Common myeloid progenitor, CD34-positive (primary cell): ENCODE results near the gene NEDD4L.

Source experiments
- CTCF ChIA-PET: fragments of 350-600 bp; sonication (Branson Sonifier 250); formaldehyde crosslinking; loops from one replicate; lab custom pipeline; 2021; ENCODE audit warnings: antibody characterized with exemption; lab: Charles Lee
- POLR2A ChIA-PET: fragments of 350-600 bp; sonication (Branson Sonifier 250); formaldehyde crosslinking; loops from one replicate; lab custom pipeline; 2021; ENCODE audit warnings: antibody characterized with exemption; lab: Charles Lee
- DNase-seq, 3 donors: peaks; one replicate each; pipeline versions ENCODE4 v3.0.0 to v3.0.0-alpha.2; 2013
- H3K27ac ChIP-seq, 2 experiments: 1 replicate in 1 of 2; 2 replicates in 1 of 2; pipeline ENCODE4 v1.7.0; 2013; ENCODE audit warnings: inconsistent platforms in 2 of 2, low read length in 2 of 2, mild to moderate bottlenecking in 2 of 2, low read depth in 1 of 2, moderate library complexity in 1 of 2; ENCODE audit not compliant: severe bottlenecking in 2 of 2, insufficient read depth in 1 of 2, poor library complexity in 1 of 2
- H3K27me3 ChIP-seq, 5 experiments: replicated peaks in 2 of 5; 1 replicate in 3 of 5; 2 replicates in 2 of 5; pipeline versions ENCODE4 v1.6.1 to v1.7.0; 2013; ENCODE audit warnings: low read length in 4 of 5, mild to moderate bottlenecking in 2 of 5, moderate library complexity in 2 of 5, inconsistent platforms in 1 of 5; ENCODE audit not compliant: insufficient read depth in 5 of 5, control insufficient read depth in 4 of 5
- H3K36me3 ChIP-seq, 4 experiments: 1 replicate in 2 of 4; 2 replicates in 2 of 4; pipeline versions ENCODE4 v1.6.1 to v1.7.0; 2013; ENCODE audit warnings: low read length in 3 of 4, control low read depth in 1 of 4, mild to moderate bottlenecking in 1 of 4; ENCODE audit not compliant: control insufficient read depth in 4 of 4, insufficient read depth in 4 of 4
- H3K4me1 ChIP-seq, 4 experiments: 1 replicate in 3 of 4; 2 replicates in 1 of 4; pipeline versions ENCODE4 v1.6.1 to v1.7.1; 2013; ENCODE audit warnings: low read length in 3 of 4, mild to moderate bottlenecking in 3 of 4, control low read depth in 1 of 4, inconsistent platforms in 1 of 4, moderate library complexity in 1 of 4; ENCODE audit not compliant: control insufficient read depth in 4 of 4, insufficient read depth in 4 of 4; ENCODE audit errors: control extremely low read depth in 1 of 4
- H3K4me3 ChIP-seq, 7 experiments: 1 replicate in 4 of 7; 2 replicates in 3 of 7; pipeline versions ENCODE4 v1.5.1 to v1.7.0; 2013; ENCODE audit warnings: mild to moderate bottlenecking in 7 of 7, low read length in 6 of 7, moderate library complexity in 6 of 7, inconsistent platforms in 2 of 7, low read depth in 2 of 7, control low read depth in 1 of 7; ENCODE audit not compliant: insufficient read depth in 4 of 7, control insufficient read depth in 1 of 7; ENCODE audit errors: extremely low read depth in 1 of 7
- H3K9me3 ChIP-seq, 5 experiments: 1 replicate in 4 of 5; 2 replicates in 1 of 5; pipeline versions ENCODE4 v1.6.1 to v1.7.1; 2013; ENCODE audit warnings: low read length in 4 of 5, mild to moderate bottlenecking in 2 of 5, inconsistent platforms in 1 of 5, low read depth in 1 of 5, moderate library complexity in 1 of 5; ENCODE audit not compliant: control insufficient read depth in 4 of 5, insufficient read depth in 2 of 5; ENCODE audit errors: control extremely low read depth in 1 of 5
- WGBS: methylation state at CpG from one replicate; pipeline ENCODE4 v1.1.5; 2013; ENCODE audit not compliant: insufficient coverage; 5-methylcytosine and 5-hydroxymethylcytosine counted together

Gene NEDD4L

DNA sequence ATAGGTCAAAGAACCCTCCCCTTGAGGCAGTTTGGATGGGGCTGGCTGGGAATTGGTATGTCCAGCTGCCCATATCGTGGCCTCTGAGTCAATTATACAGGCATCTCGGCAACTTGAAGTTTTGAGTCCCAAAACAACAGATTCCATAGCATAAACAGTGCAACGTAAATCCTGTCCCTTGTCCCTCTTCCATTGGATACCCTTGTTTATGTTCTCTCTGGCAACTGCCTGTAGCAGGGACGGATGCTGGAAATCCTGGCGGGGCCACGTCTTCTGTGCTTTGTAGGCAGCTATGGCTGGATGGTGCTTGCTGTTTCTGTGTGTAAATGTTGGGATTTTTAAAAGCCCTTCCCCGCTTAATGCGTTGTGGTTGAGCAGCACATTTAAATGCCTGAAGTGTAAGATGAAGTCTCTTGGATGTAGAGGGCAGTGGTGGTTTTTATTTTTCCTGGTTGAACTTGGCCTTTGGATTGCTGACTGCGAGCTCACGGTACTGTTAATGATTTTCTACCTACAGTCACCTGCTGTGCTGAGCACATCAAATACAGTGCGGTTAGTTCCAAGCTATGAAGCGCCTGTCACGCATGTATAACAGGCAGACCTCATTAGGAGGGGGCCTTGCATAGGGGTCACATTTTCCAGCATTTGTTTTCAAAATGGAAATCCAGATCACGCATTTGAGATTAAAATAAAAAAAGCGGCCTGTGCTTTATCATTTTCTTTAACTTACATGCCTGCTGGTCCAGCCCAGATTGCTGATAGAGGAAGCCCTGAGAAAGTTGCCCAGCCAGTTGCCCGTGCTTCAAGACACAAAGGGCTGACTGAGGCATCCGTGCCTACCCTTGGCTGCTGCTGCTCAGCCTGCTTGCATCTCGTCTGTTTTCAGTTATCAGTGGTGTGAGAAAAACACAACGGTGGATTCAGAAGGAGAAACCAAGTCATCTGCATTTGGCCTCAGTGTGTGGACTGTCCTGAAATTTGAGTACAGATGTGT lies 84.7 kb downstream of the NEDD4L start:
- Histone ChIP-seq H3K9me3 (no peaks in the 10 kb centered on the region), H3K27me3 (no peaks in the 10 kb centered on the region), H3K27ac (no peak overlapping the region), H3K36me3 (no peaks in the 10 kb centered on the region), H3K4me1 (no peaks in the 10 kb centered on the region), H3K4me3 (no peak overlapping the region)
- DNase-seq, result no peak
- ChIA-PET CTCF (no interaction called here), POLR2A (interaction anchor here (0.6 kb wide), 1 partner anchor 219 kb away, joined by 4 read pairs; no protein-coding TSS in a partner anchor)
- WGBS, result 99% methylated on average over 19 of the region's 19 CpGs

DNA sequence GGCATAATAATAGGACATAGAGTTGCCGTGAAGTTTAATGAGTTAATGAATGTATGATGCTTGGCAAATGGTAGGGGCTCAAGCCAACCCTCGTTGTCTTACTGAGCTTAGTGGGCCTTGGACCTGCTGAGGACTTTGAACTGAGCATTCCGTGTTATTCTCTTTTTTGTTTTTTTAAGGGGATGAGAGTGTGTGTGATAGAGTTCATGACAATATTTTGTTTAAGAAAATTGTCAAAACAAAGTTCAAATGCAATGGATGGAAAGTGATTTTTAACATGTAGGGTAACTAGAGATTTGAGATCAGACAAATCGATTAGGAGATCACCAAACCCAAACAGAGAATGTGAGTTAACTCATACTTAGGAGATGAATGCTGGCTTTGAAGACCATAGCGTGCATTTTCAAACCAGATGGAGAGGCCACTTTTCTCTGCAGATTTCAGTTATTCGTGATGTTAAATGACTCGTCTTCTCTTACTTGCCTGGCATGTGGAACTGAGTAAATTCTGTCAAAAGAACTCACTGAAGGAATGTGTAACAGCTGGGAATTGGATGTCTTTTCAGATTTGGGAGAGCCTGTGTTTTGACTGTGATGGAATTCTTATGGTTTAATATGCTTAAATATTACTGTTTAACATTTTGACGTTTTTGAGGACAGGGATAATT lies 88.7 kb downstream of the NEDD4L start:
- no peaks in the 10 kb centered on the region for H3K9me3 ChIP-seq
- peaks cover 0 to 10% (median 6%) of the 10 kb centered on the region in 4 experiments for H3K4me1 ChIP-seq
- no peaks in the 10 kb centered on the region for H3K27me3 ChIP-seq
- H3K4me3 ChIP-seq, result no peak overlapping the region
- no peak for DNase-seq
- H3K27ac ChIP-seq, result no peak overlapping the region
- ChIA-PET POLR2A (no interaction called here), CTCF (interaction anchor here (1.0 to 1.9 kb wide), 2 partner anchors 11 kb away, joined by 3 to 9 read pairs; no protein-coding TSS in a partner anchor)
- H3K36me3 ChIP-seq, result no peaks in the 10 kb centered on the region
- WGBS, result 80% methylated on average over 6 of the region's 8 CpGs

GRCh38 chr18:58135183-58135641 lies 91.2 kb downstream of the NEDD4L start:
- Histone ChIP-seq H3K4me1 (peaks cover 0 to 13% (median 6%) of the 10 kb centered on the region in 4 experiments), H3K36me3 (no peaks in the 10 kb centered on the region), H3K27me3 (no peaks in the 10 kb centered on the region), H3K27ac (no peak overlapping the region), H3K4me3 (peak overlapping the region in 1 of 7 experiments; percentile 49), H3K9me3 (no peaks in the 10 kb centered on the region)
- ChIA-PET POLR2A (no interaction called here), CTCF (interaction anchor here (0.7 to 3.3 kb wide), 20 partner anchors 9 to 996 kb away, joined by 3 to 22 read pairs (median 6); partner anchors contain the start of gene NEDD4L)
- WGBS, result 72% methylated on average over 6 of the region's 7 CpGs
- DNase-seq, result peak; percentile 29 to 85 (median 81)

- peaks cover 0 to 13% (median 6%) of the 10 kb centered on the region in 4 experiments for H3K4me1 ChIP-seq
- ChIA-PET CTCF (interaction anchor here (0.7 to 3.3 kb wide), 22 partner anchors 9 to 577 kb away, joined by 3 to 22 read pairs (median 4); partner anchors contain the start of gene NEDD4L), POLR2A (no interaction called here)
- H3K27ac ChIP-seq, result no peak overlapping the region
- peak; percentile 81 to 90 (median 87) for DNase-seq
- H3K4me3 ChIP-seq, result peak overlapping the region in 2 of 7 experiments; percentile 29 to 49
- no peaks in the 10 kb centered on the region for H3K36me3 ChIP-seq
- WGBS, result 58% methylated on average over 5 of the region's 7 CpGs
- H3K27me3 ChIP-seq, result no peaks in the 10 kb centered on the region
- H3K9me3 ChIP-seq, result no peaks in the 10 kb centered on the region
Observed at GRCh38 chr18:58135701-58136331, 91.8 kb downstream of the NEDD4L start.

GRCh38 chr18:58136879-58137278 lies 92.9 kb downstream of the NEDD4L start:
- ChIA-PET CTCF (interaction anchor here (1.0 to 3.3 kb wide), 12 partner anchors 10 to 255 kb away, joined by 3 to 22 read pairs (median 4); partner anchors contain the start of gene NEDD4L), POLR2A (no interaction called here)
- Histone ChIP-seq H3K9me3 (no peaks in the 10 kb centered on the region), H3K36me3 (no peaks in the 10 kb centered on the region), H3K4me3 (no peak overlapping the region), H3K27ac (no peak overlapping the region), H3K4me1 (peaks cover 0 to 13% (median 6%) of the 10 kb centered on the region in 4 experiments), H3K27me3 (no peaks in the 10 kb centered on the region)
- WGBS, result 50% methylated on average over 2 of the region's 3 CpGs
- DNase-seq, result no peak

GRCh38 chr18:58139459-58140386 lies 95.7 kb downstream of the NEDD4L start:
- no peak overlapping the region for H3K27ac ChIP-seq
- ChIA-PET POLR2A (no interaction called here), CTCF (interaction anchor here (1.1 kb wide), 1 partner anchor 23 kb away, joined by 3 read pairs; no protein-coding TSS in a partner anchor)
- H3K4me3 ChIP-seq, result no peak overlapping the region
- no peaks in the 10 kb centered on the region for H3K27me3 ChIP-seq
- no peaks in the 10 kb centered on the region for H3K9me3 ChIP-seq
- DNase-seq, result peak in 2 of 3 donors; percentile 22 to 29
- no peaks in the 10 kb centered on the region for H3K36me3 ChIP-seq
- peaks cover 0 to 13% (median 6%) of the 10 kb centered on the region in 4 experiments for H3K4me1 ChIP-seq
- WGBS, result 40% methylated on average over 2 of the region's 8 CpGs
